Suprapubic skin (tissue), 4 donors: ENCODE measurements around the gene POU5F1. TPM values are rescaled to one million over a fixed set of nuclear protein-coding genes. Genes with fewer than 3 reads are reported as not detected.
A peak's percentile ranks its signal among the peaks of the same experiment; 100 is the strongest.

Experiments
- DNase-seq, 2 donors: peaks; one replicate each; pipeline ENCODE4 v3.0.0-alpha.2; 2019; ENCODE audit warnings: low spot score in 2 of 2
- H3K27ac ChIP-seq: fragments of 200-600 bp; sonication (generic); one replicate; pipeline ENCODE4 v1.5.1; 2019
- H3K27me3 ChIP-seq: fragments of 200-600 bp; sonication (generic); one replicate; pipeline ENCODE4 v1.5.1; 2019
- H3K36me3 ChIP-seq: fragments of 200-600 bp; sonication (generic); one replicate; pipeline ENCODE4 v1.5.1; 2019
- H3K4me1 ChIP-seq: fragments of 200-600 bp; sonication (generic); one replicate; pipeline ENCODE4 v1.5.1; 2019
- H3K4me3 ChIP-seq: fragments of 200-600 bp; sonication (generic); one replicate; pipeline ENCODE4 v1.5.1; 2019; ENCODE audit warnings: mild to moderate bottlenecking
- H3K9me3 ChIP-seq: fragments of 200-600 bp; sonication (generic); one replicate; pipeline ENCODE4 v1.5.1; 2019
- CTCF ChIP-seq, 2 donors: fragments of 200-600 bp in 1 of 2; fragments of 450-650 bp in 1 of 2; sonication (generic) in 1 of 2; IDR thresholded peaks; one replicate each; pipeline ENCODE4 v1.5.1; 2016 to 2019; ENCODE audit warnings: antibody characterized with exemption in 2 of 2, mild to moderate bottlenecking in 1 of 2, moderate library complexity in 1 of 2
- EP300 ChIP-seq: sonication (generic); formaldehyde crosslinking; IDR thresholded peaks from one replicate; pipeline ENCODE4 v1.6.1; 2017; ENCODE audit warnings: antibody characterized with exemption
- POLR2A ChIP-seq, 2 donors: fragments of 450-650 bp; IDR thresholded peaks; one replicate each; pipeline ENCODE4 v1.6.1; 2017; ENCODE audit warnings: antibody characterized with exemption in 2 of 2, mild to moderate bottlenecking in 2 of 2, moderate library complexity in 2 of 2
- POLR2AphosphoS5 ChIP-seq, 3 donors: sonication (generic); formaldehyde crosslinking; IDR thresholded peaks; one replicate each; pipeline ENCODE4 v1.6.1; 2017; ENCODE audit warnings: antibody characterized with exemption in 3 of 3
- WGBS: methylation state at CpG from one replicate; pipeline ENCODE4 v1.1.5; 2018; 5-methylcytosine and 5-hydroxymethylcytosine counted together
- total RNA-seq, 4 donors: library from RNA; depleted of rRNA; stranded (reverse); fragments of >200 nt; gene quantifications; one replicate each; pipeline ENCODE4 v1.1.0, GENCODE V29; 2016

Gene POU5F1
- total RNA-seq, 4 donors from 2014 or later, result 0.85 to 13.0 (median 7.7) TPM

DNA sequence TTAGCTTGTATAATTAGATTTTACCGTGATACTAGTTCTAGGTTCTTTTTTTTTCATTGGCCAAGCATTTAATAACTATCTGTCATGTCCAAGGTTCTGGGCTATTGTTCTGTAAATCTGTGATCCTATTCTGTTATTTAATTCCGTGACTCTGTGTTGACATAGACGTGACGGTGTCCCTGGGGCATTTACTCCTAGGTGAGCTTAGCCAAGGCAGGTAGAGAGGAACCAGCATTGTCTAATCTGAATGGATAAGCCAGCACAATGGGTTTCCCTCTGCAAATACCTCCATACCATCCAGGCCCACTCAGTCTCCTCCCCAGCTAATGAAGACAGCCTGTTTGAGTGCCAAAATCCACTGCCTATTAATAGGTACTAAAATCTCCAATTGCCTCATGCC is 41.4 kb downstream of the POU5F1 start:
- DNase-seq, result no peak
- WGBS, result 54% methylated on average over 4 of the region's 4 CpGs
- Histone ChIP-seq H3K4me1 (peaks cover 38% of the 10 kb centered on the region), H3K27ac (no peak overlapping the region), H3K27me3 (no peaks in the 10 kb centered on the region), H3K9me3 (no peaks in the 10 kb centered on the region), H3K36me3 (no peaks in the 10 kb centered on the region), H3K4me3 (no peak overlapping the region)
- TF ChIP-seq POLR2A (IDR thresholded peaks at IDR 0.05) (no peak), POLR2AphosphoS5 (IDR thresholded peaks at IDR 0.05) (no peak), CTCF (IDR thresholded peaks at IDR 0.05) (no peak), EP300 (no peak)

GRCh38 chr6:31128093-31128676 is 42.3 kb downstream of the POU5F1 start:
- peak; percentile 62 to 88 for TF ChIP-seq CTCF (IDR thresholded peaks at IDR 0.05)
- no peak for TF ChIP-seq POLR2AphosphoS5 (IDR thresholded peaks at IDR 0.05)
- H3K27me3 ChIP-seq, result no peaks in the 10 kb centered on the region
- no peak for DNase-seq
- no peaks in the 10 kb centered on the region for H3K36me3 ChIP-seq
- peaks cover 42% of the 10 kb centered on the region for H3K4me1 ChIP-seq
- no peak overlapping the region for H3K27ac ChIP-seq
- WGBS, result 7% methylated on average over 8 of the region's 8 CpGs
- no peaks in the 10 kb centered on the region for H3K9me3 ChIP-seq
- H3K4me3 ChIP-seq, result no peak overlapping the region

DNA sequence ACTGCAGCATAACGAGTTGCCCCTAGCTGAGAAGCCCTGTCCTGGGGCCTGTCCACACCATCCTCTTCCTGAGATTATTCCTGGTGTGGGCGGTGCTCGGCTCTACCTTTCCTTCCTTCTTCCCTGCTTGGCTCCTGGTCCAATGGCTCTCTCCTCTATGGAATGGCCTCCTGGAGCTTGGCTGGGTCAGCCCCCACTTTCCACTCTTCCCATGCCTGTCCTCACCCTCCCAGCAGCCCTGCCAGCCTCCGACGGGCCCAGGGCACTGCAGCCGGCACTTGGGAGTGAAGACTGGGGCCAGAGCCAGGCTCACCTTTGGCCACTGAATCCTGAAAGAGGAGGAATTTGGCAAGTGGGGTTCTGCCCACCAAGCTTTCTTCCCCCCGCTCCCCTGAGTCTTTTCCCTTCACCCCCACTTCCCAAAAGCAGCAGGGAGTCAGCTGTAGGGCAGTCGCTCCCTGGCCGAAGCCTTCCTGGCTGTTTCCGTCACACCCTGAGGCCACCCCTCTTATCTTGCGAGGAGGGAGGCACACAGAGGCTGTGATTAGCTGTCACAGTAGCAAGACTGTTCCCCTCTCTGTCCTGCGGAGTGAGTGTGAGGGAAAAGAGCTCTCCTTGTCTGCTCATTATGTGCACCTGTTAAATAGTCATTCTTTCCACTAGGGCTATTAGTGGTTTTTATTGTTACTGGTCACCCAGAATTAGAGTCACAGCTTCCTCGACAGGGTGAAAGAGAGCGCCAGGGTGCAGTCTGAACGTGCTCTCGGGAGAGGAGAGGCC is 43.9 kb downstream of the POU5F1 start:
- Histone ChIP-seq H3K9me3 (no peaks in the 10 kb centered on the region), H3K27ac (peak overlapping the region; percentile 75), H3K4me1 (peaks cover 55% of the 10 kb centered on the region), H3K36me3 (no peaks in the 10 kb centered on the region), H3K27me3 (no peaks in the 10 kb centered on the region), H3K4me3 (no peak overlapping the region)
- TF ChIP-seq POLR2AphosphoS5 (IDR thresholded peaks at IDR 0.05) (no peak), EP300 (no peak), CTCF (IDR thresholded peaks at IDR 0.05) (no peak), POLR2A (IDR thresholded peaks at IDR 0.05) (no peak)
- DNase-seq, result no peak
- WGBS, result 75% methylated on average over 16 of the region's 16 CpGs

DNA sequence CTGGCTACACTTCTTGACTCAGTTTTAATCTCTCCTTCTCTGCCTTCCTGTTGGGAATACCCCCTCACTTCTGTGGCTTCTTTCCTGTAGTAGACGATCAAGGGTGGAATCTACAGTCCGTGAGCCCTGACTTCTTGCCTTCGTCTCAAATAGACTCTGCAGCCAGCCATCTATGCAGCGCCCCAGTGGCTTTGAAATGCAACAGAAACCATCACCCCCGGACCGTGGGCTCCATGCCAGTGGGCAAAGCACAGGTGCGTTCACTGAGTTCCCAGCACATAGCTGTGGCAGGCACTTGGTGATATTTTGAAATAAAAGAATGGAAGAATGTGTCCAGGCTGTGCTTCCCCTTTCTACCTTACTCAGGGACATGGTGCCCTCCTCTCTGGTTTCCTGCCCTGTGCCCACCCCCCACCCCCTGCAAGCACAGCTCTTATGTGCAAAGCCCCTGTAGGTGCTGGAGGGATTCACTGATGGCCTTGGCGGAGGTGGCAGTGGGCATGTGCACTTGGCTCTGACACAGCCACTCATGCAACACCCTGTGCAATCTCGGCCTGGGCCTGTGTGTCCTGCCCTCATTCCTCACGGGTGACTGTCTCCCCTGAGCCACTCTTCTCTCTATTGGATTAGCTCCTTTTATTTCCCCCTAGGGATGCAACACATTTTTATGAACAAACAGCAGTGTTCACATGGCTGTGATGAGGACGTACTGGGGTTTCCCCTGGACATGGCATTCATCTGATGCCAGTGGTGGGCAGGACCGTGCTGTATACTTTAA is 44.7 kb downstream of the POU5F1 start:
- Histone ChIP-seq H3K27me3 (no peaks in the 10 kb centered on the region), H3K27ac (peak overlapping the region; percentile 75), H3K4me1 (peaks cover 57% of the 10 kb centered on the region), H3K4me3 (no peak overlapping the region), H3K36me3 (no peaks in the 10 kb centered on the region), H3K9me3 (no peaks in the 10 kb centered on the region)
- DNase-seq, result no peak
- WGBS, result 57% methylated on average over 12 of the region's 12 CpGs
- no peak for TF ChIP-seq POLR2AphosphoS5 (IDR thresholded peaks at IDR 0.05)
- no peak for TF ChIP-seq CTCF (IDR thresholded peaks at IDR 0.05)
- no peak for TF ChIP-seq EP300
- no peak for TF ChIP-seq POLR2A (IDR thresholded peaks at IDR 0.05)

GRCh38 chr6:31125162-31125561 is 45.3 kb downstream of the POU5F1 start:
- H3K4me3 ChIP-seq, result no peak overlapping the region
- peak overlapping the region; percentile 75 for H3K27ac ChIP-seq
- TF ChIP-seq CTCF (IDR thresholded peaks at IDR 0.05), result no peak
- no peak for TF ChIP-seq POLR2AphosphoS5 (IDR thresholded peaks at IDR 0.05)
- no peak for TF ChIP-seq EP300
- no peak for TF ChIP-seq POLR2A (IDR thresholded peaks at IDR 0.05)
- H3K27me3 ChIP-seq, result no peaks in the 10 kb centered on the region
- no peak for DNase-seq
- no peaks in the 10 kb centered on the region for H3K36me3 ChIP-seq
- H3K9me3 ChIP-seq, result no peaks in the 10 kb centered on the region
- H3K4me1 ChIP-seq, result peaks cover 63% of the 10 kb centered on the region
- WGBS, result 35% methylated on average over 8 of the region's 8 CpGs
